ENCODE measurements around the gene ACP7.
"Not testable (repeated sequence)": the region's sequence is repeated elsewhere in the genome, so short reads cannot be mapped to it uniquely, and the experiment has no call there.

ACP7 gene

GRCh38 chr19:39109641-39110040 is 25.5 kb downstream of the ACP7 start:
- DNase-seq (ENCODE audit: low read depth), result no peak

DNA sequence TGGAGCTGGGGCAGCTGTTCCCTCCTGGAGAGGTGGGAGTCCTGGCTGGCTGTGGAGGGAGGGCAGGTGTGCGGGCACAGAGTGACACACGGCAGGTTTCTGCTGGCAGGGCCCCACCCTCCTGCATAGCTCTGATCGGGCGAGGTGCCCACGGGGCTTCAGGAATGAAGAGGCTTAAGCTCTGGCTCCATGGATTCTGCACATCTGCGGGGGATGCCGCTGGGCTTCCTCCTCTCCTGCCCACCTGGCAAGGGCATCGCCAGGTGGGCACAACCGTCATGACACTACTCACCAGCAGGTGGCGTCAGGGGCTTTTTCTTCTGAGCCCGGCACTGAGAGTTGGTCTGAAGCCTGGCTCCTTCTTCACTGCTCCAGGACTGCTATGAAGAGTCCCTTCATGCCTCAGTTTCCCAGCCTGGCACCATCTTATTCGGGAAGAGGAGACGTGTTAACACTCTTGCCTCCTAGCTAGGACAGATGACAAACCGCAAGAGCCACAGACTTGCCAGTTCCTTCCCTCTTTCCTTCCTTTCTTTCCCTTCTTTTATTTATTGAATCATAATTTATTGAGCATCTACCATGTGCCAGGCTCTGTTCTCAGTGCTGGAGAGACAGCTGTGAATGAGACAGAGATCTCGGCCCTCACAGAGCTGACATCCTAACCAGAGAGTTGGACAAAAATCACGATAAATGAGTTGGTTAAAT is 26.2 kb downstream of the ACP7 start:
- peak; percentile 64 for DNase-seq (ENCODE audit: low read depth)

DNA sequence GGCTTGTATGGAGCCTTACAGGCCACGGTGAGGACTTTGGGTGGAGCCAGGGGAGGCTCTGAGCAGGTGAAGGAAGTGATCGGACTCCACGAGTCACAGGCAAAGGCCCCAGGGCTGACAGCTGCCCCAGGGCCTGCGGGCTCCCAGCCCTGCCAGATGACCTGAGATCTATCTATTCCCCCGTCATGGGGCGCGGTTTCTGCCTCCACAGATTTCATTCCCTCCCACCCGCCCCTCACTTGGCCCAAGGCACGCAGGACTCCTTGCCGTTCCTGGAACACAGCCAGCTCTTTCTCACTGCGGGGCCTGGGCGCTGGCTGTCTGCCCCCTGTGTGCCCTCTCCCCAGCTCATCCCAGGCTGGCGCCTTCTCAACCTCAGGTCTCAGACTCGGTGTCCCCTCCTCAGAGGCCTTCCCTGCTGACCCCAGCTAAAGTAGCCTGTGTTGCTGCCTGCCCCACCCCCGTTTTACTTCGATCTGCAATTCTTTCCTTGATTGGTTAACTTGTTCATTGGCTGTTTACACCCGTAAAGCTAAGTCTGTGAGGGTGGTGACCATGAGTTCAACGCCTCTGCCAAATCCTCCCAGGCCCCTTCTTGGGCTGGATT is 27.5 kb downstream of the ACP7 start:
- no peak for DNase-seq (ENCODE audit: low read depth)

- DNase-seq (ENCODE audit: low read depth), result no peak
Observed at GRCh38 chr19:39112338-39112890, 28.2 kb downstream of the ACP7 start.

DNA sequence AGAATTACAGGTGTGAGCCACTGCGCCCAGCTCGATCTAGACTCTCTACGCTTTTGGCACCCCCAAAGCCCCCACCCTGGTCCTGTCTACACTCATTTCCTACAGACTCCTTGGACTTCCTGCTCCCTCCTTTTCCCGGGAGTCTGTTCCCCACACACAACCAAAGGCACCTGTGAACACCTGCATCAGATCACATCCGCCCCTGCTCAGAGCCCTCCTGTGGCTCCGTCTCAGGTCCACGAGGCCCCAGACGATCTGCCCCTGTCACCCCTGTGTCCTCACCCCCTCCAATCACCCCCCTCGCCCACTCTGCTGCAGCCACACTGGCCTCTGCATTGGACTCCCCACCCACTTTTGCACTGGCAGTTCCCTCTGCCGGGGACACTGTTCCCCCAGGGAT is 29.0 kb downstream of the ACP7 start:
- DNase-seq (ENCODE audit: low read depth), result no peak

- DNase-seq (ENCODE audit: low read depth), result no peak
Observed at GRCh38 chr19:39115105-39115847, 31.1 kb downstream of the ACP7 start.

- DNase-seq (ENCODE audit: low read depth), result not testable (repeated sequence)
Observed at GRCh38 chr19:39117023-39117422, 32.9 kb downstream of the ACP7 start.

DNA sequence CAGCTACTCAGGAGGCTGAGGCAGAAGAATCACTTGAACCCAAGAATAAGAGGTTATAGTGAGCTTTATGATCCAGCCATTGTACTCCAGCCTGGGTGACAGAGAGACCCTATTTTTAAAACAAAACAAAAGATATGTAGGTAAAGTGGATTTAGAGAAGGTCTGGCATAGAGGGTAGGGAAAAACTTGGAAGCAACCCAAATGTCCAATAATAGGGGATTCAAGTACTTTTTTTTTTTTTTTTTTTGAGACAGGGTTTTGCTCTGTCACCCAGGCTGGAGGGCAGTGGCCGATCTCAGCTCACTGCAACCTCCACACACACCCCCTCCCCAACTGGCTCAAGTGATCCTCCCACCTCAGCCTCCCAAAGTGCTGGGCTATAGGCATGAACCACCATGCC is 35.7 kb downstream of the ACP7 start:
- DNase-seq (ENCODE audit: low read depth), result no peak

- DNase-seq (ENCODE audit: low read depth), result no peak
Observed at GRCh38 chr19:39122934-39123731, 39.0 kb downstream of the ACP7 start.

DNA sequence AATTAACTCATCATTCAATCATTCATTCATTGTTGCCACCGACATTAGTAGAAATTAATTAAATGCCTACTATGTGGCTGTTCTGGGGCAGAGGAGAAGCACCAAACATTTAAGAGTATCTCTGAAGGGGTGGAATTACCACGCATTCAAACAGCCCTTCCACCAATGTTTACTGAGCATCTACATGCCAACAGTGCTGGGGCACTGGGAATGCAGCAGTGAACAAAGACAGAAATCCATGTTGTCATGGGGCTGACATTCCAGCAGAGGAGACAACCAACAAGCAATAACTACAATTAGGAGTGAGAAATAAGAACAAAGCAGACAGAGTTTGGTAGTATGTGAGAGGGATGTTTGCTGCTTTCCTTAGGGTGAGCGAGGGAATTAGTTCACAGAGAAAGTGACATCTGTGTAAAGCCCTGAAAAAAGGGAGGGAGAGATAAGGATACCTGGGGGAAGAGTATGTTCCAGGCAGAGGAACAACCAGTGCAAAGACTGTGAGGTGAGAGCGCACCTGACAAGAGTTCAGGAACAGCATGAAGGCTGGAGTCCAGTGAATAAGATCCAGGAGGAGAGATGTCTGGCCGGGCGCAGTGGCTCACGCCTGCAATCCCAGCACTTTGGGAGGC is 40.1 kb downstream of the ACP7 start:
- no peak for DNase-seq (ENCODE audit: low read depth)

GRCh38 chr19:39125199-39125553 is 41.0 kb downstream of the ACP7 start:
- no peak for DNase-seq (ENCODE audit: low read depth)

DNA sequence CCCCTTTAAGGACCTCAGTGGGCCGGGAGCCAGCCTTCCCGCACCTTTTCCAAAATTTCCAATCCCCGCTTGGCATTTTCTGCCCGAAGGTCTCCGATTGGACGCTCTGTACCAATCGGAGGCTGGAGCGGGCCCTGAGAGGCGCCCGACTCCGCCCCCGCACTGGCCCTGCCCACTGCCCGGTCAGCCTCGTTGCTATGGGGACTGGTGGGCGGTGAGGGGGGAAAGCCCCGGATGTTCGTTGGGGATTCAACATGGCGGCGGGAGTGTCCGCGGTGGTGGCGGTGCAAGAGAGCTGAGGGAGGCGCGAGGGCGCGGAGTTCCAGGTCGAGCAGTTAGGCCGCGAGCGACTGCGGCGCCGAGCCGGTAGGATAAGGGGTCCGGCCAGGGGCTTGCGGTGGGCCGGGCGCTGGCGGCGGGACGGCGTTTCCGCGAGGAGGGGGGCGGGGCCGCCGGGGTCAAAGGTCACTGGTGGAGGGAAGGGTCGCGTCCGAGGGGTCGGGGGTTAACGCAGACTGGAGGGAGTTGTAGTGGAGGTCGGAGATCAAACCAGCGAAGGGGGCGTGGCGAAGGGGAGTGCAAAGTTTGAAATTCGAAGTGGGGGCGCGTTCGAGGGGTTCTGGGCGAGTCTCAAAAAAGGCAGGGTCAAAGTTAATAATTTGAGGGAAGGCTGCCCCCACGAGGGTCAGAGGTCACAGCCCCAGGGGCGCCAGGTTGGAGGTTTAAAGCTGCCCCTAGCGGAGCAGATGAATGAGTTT is 41.6 kb downstream of the ACP7 start, which contains the start of gene PAK4:
Gene PAK4 (plus strand): TSS at position 233 of the 758 bp plus-strand sequence. CDS start 43,768 bp downstream, outside the sequence.
- peak; percentile 97 for DNase-seq (ENCODE audit: low read depth)

DNA sequence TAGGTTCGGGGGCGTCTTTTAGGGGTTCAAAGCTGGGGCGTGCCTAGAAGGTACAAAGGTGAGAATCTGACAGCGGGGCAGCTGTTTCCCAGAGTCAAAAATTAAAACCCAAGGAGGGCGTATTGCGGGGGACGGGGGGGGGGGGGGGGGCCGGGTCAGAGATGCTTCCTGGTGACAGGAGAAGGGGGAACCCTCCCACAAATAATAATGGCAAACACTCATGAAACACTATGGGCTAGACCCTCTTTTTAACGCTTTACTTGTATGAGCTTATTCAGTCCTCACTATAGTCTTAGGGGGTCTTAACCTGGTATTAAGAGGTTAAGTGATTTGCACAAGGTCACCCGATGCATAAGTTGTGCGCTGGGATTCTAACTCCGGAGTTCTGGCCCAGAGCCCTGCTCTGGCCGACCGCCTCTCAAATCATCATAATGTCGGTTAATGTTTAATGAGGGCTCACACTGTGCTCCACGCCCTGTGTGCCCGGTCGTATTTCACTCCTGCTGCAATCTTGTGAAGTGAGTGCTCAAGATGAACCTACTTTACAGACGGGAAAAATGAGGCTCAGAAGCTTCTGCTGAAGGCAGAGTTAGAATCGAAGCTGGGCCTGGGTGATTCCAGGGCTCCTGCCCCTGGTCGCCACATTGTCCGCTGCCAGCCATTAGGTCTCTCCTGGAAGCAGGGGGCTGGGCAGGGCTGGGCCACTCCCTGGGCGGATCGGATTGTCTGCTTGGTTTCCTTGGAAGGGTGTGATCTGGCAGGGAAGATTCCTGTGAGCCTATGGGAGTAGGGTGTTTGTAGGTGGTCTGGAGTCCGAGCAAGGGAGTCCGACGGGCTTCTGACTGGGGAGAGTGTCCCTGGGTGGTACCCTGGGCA is 42.4 kb downstream of the ACP7 start:
- DNase-seq (ENCODE audit: low read depth), result no peak

- no peak for DNase-seq (ENCODE audit: low read depth)
Observed at GRCh38 chr19:39127812-39128515, 43.8 kb downstream of the ACP7 start.

- no peak for DNase-seq (ENCODE audit: low read depth)
Observed at GRCh38 chr19:39128516-39129079, 44.4 kb downstream of the ACP7 start.

GRCh38 chr19:39129116-39129515 is 44.9 kb downstream of the ACP7 start:
- no peak for DNase-seq (ENCODE audit: low read depth)

DNA sequence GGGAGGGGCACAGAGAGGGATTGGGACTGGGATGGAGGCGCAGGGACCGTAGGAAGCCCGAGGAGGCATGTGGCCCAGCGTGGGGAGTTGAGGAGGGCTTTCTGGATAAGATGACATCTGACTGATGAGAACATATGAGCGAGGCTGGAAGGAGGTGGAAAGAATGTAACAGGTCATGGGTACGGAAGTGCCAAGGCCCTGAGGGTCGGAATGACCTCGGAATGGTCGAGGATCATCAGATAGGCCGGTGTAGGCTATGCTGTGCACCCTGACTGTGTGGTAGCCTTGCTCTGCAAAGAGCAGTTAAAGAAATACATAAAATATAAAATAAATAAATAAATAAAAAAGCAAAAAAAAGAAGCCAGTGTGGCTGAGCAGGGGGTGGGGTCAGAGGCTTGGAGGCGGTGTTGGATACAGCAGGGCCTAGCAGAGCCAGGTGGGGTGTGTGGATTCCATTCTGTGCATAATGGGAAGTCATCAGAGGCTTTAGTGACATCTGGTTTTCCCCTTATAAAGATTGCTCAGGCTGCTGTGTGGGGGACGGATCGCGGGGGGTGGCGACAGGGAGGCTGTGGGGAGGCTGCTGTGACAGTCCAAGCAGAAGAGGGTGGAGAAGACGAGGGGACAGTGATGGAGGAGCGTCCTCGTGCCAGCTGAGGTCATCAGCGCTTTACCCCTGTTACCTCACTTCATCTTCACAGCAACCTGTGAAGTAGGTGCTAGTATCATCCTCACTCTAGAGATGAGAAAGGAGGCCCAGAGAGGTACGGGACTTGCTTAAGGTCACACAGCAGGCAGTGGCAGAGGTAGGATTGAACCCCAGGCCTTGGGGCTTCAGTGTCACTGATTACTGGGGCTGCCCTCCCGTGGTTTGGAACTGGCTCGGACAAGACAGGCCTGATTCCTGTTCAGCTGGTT is 46.4 kb downstream of the ACP7 start:
- DNase-seq (ENCODE audit: low read depth), result no peak

GRCh38 chr19:39131255-39131755 is 47.1 kb downstream of the ACP7 start:
- DNase-seq (ENCODE audit: low read depth), result no peak

Measured in stimulated activated CD8-positive, alpha-beta memory T cell treated with anti-CD3 and anti-CD28 coated beads, Interleukin-7, amount 100 ng/mL, for 24 hours (primary cell).